Activated CD4-positive, alpha-beta T cell treated with anti-CD3 and anti-CD28 coated beads for 1 hour (primary cell): ENCODE results near the gene MSN.
"Not testable (repeated sequence)": the region's sequence is repeated elsewhere in the genome, so short reads cannot be mapped to it uniquely, and the experiment has no call there.

Experiments used
- DNase-seq: peaks from one replicate; pipeline ENCODE4 v3.0.0-alpha.2; 2020

Gene MSN

GRCh38 chrX:65667503-65668376, at the start of gene MSN:
TSS of gene MSN (plus strand) at chrX:65667654. CDS start at chrX:65667842, 188 bp downstream.
- DNase-seq = peak; percentile 68

GRCh38 chrX:65620096-65620705, 47.3 kb upstream of the MSN start:
- DNase-seq = not testable (repeated sequence)

- DNase-seq = no peak
Observed at GRCh38 chrX:65630771-65631170, 36.7 kb upstream of the MSN start.

GRCh38 chrX:65633826-65634225, 33.6 kb upstream of the MSN start:
- no peak for DNase-seq

GRCh38 chrX:65634732-65635131, 32.7 kb upstream of the MSN start:
- no peak for DNase-seq

GRCh38 chrX:65635378-65635777, 32.1 kb upstream of the MSN start:
- DNase-seq = no peak

- no peak for DNase-seq
Observed at GRCh38 chrX:65635822-65636221, 31.6 kb upstream of the MSN start.

- DNase-seq = not testable (repeated sequence)
Observed at GRCh38 chrX:65636261-65636660, 31.2 kb upstream of the MSN start.

GRCh38 chrX:65637335-65637734, 30.1 kb upstream of the MSN start:
- DNase-seq = no peak

- DNase-seq = no peak
Observed at GRCh38 chrX:65642914-65643491, 24.5 kb upstream of the MSN start.

- no peak for DNase-seq
Observed at GRCh38 chrX:65643531-65644052, 23.9 kb upstream of the MSN start.

GRCh38 chrX:65644621-65645289, 22.7 kb upstream of the MSN start:
- no peak for DNase-seq

- no peak for DNase-seq
Observed at GRCh38 chrX:65647801-65648200, 19.7 kb upstream of the MSN start.

GRCh38 chrX:65652098-65652497, 15.4 kb upstream of the MSN start:
- DNase-seq = no peak

- not testable (repeated sequence) for DNase-seq
Observed at GRCh38 chrX:65657009-65657441, 10.4 kb upstream of the MSN start.

GRCh38 chrX:65657659-65658058, 9.8 kb upstream of the MSN start:
- no peak for DNase-seq

- DNase-seq = no peak
Observed at GRCh38 chrX:65658229-65658628, 9.2 kb upstream of the MSN start.

- no peak for DNase-seq
Observed at GRCh38 chrX:65667157-65667502, 324 bp upstream of the MSN start.

- peak; percentile 27 for DNase-seq
Observed at GRCh38 chrX:65668377-65669310, 1.2 kb downstream of the MSN start.

- DNase-seq = no peak
Observed at GRCh38 chrX:65671286-65671685, 3.8 kb downstream of the MSN start.

GRCh38 chrX:65671966-65672365, 4.5 kb downstream of the MSN start:
- DNase-seq = no peak

- no peak for DNase-seq
Observed at GRCh38 chrX:65673857-65674203, 6.4 kb downstream of the MSN start.
